SK-N-MC (cell line): ENCODE measurements around the gene NPPB.
"Not testable (repeated sequence)": the region's sequence is repeated elsewhere in the genome, so short reads cannot be mapped to it uniquely, and the experiment has no call there.

Source experiments
- DNase-seq: peaks from one replicate; pipeline ENCODE4 v3.0.0-alpha.2; 2011; ENCODE audit warnings: low read depth, low spot score
- H3K27ac ChIP-seq: fragments of 200-600 bp; sonication (generic); 2 replicates; pipeline ENCODE4 v1.5.1; 2016; ENCODE audit warnings: mixed run types
- H3K36me3 ChIP-seq: fragments of 200-600 bp; sonication (generic); 2 replicates; pipeline ENCODE4 v1.6.1; 2017; ENCODE audit warnings: antibody characterized with exemption, low read length, mixed read lengths; ENCODE audit not compliant: insufficient read depth
- H3K4me3 ChIP-seq: fragments of 200-600 bp; sonication (generic); 2 replicates; pipeline ENCODE4 v1.5.1; 2016
- H3K9ac ChIP-seq: fragments of 200-600 bp; sonication (generic); 2 replicates; pipeline ENCODE4 v1.8.0; 2017; ENCODE audit warnings: mixed run types, mixed read lengths; ENCODE audit not compliant: insufficient read length
- H3K9me3 ChIP-seq: fragments of 200-600 bp; sonication (generic); 2 replicates; pipeline ENCODE4 v1.6.1; 2017; ENCODE audit warnings: low read depth, mild to moderate bottlenecking, antibody characterized with exemption, low read length, moderate library complexity, mixed read lengths
- EZH2 ChIP-seq: fragments of 200-600 bp; sonication (generic); IDR thresholded peaks from one replicate; pipeline ENCODE4 v1.6.1; 2017; ENCODE audit warnings: antibody characterized with exemption
- FOXP2 ChIP-seq: optimal IDR thresholded peaks from 2 replicates; pipeline ENCODE3; 2011; ENCODE audit warnings: mild to moderate bottlenecking, moderate library complexity; ENCODE audit not compliant: insufficient read depth; ENCODE audit errors: extremely low read length, control extremely low read depth
- POLR2AphosphoS5 ChIP-seq: IDR thresholded peaks from 2 replicates; pipeline ENCODE4 v1.6.1; 2012; ENCODE audit warnings: mild to moderate bottlenecking, low read depth, low read length, borderline replicate concordance

Gene NPPB

GRCh38 chr1:11858613-11858967 lies at the start of gene NPPB:
Gene NPPB (minus strand): TSS chr1:11858945. CDS start chr1:11858833, 112 bp downstream.
- Histone ChIP-seq H3K4me3 (no peak within 1 kb of the TSS), H3K9ac (no peak within 1 kb of the TSS), H3K9me3 (no peaks in the 10 kb centered on the region), H3K36me3 (no peaks in the 10 kb centered on the region), H3K27ac (no peak within 1 kb of the TSS)
- DNase-seq: no peak
- TF ChIP-seq FOXP2: no peak

GRCh38 chr1:11908095-11908675 lies 49.4 kb upstream of the NPPB start:
- Histone ChIP-seq H3K36me3 (no peaks in the 10 kb centered on the region), H3K27ac (peak overlapping the region; percentile 99), H3K9me3 (no peaks in the 10 kb centered on the region), H3K9ac (peak overlapping the region; percentile 87), H3K4me3 (peak overlapping the region; percentile 79)
- no peak for TF ChIP-seq FOXP2
- peak; percentile 100 for TF ChIP-seq POLR2AphosphoS5
- peak; percentile 100 for DNase-seq

DNA sequence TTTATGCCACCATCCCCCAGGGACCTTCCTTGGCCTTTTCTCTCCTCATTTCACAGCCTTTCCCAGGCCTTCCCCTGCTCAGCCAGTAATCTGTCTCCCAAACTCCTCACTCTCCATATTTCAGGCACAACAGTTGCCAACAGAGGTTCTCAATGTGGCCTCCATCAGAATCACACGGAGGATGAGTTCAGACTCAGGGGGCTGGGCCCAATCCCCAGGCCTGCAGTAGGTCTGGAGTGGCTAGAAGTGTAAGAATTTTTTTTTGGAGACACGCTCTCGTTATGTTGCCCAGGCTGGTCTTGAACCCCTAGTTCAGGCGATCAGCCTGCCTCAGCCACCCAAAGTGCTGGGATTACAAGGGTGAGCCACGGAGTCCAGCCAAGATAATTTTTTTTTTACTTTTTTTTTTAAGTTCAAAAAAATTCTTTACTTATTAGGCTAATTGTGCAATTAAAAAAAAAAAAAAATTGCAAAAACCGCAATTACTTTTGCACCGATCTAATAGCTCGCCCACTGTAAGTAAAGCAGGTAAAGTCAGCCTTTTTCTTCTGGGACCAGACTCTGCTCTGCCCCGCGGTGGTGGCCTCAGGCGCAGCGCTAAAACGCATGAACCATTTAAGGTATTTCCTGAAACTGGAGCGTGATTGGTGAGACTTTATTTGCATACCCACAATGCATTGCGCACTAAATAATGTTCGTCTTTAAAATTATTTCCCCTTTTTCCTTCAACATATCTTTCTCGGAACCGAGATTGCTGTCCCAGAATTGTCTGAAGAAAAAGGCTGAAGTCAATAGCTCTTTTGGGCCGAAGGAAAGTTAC lies 48.7 kb upstream of the NPPB start:
- Histone ChIP-seq H3K4me3 (peak overlapping the region; percentile 58), H3K36me3 (no peaks in the 10 kb centered on the region), H3K27ac (peak overlapping the region; percentile 99), H3K9ac (peak overlapping the region; percentile 87), H3K9me3 (no peaks in the 10 kb centered on the region)
- peak; percentile 96 for DNase-seq
- no peak for TF ChIP-seq FOXP2

DNA sequence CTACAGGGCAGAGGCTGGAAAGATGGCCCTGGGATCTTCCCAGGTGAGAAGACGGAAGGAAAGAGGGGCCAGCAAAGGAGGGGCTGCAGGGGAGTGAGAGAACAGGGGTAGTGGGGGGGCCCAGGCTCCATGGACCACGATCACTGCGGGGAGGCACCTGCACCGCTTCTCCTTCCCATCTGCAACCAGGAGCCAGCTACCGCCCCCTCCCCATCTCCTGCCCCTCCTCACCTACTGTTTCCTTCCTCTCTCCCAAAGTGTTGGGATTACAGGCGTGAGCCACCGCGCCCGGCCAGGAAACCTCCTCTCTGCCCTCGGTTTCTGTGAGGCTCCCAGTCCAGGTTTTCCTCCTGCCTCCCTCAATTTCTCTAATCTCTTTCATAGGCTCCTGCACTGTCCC lies 48.1 kb upstream of the NPPB start:
- peak overlapping the region; percentile 38 for H3K9ac ChIP-seq
- DNase-seq: no peak
- no peaks in the 10 kb centered on the region for H3K36me3 ChIP-seq
- TF ChIP-seq EZH2: no peak
- TF ChIP-seq POLR2AphosphoS5: no peak
- no peak for TF ChIP-seq FOXP2
- no peaks in the 10 kb centered on the region for H3K9me3 ChIP-seq
- no peak overlapping the region for H3K4me3 ChIP-seq
- 0 out of 2 replicates have a peak overlapping the region, but pooled peaks have one; percentile 99 for H3K27ac ChIP-seq

DNA sequence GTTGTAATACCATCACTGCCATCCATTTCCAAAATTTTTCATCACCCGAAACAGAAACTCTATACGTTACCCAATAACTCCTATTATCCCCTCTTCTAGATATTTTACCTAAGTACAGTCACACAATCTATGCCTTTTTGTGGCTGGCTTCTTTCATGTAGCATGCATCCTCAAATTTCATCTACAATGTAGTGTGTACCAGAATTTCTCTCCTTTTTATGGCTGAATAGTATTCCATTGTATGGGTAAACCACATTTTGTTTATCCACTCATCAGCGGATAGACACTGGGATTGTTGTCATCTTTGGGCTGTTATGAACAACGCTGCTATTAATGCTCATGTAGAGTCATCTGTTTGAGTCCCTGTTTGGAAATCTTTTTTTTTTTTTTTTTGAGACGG lies 46.2 kb upstream of the NPPB start:
- Histone ChIP-seq H3K36me3 (no peaks in the 10 kb centered on the region), H3K9me3 (no peaks in the 10 kb centered on the region), H3K9ac (no peak overlapping the region), H3K4me3 (no peak overlapping the region), H3K27ac (no peak overlapping the region)
- DNase-seq: no peak
- TF ChIP-seq EZH2: no peak
- TF ChIP-seq FOXP2: no peak
- TF ChIP-seq POLR2AphosphoS5: no peak

DNA sequence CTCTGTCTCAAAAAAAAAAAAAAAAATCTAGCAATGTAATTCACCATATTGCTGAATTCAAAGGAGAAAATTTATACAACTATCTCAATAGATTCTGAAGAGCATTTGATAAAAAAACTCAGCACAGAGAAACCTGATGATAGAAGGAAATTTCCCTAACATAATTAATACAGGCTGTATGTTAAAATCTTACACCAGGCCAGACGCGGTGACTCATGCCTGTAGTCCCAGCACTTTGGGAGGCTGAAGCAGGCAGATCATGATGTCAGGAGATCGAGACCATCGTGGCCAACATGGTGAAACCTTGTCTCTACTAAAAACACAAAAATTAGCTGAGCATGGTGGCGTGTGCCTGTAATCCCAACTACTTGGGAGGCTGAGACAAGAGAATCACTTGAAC lies 45.4 kb upstream of the NPPB start:
- H3K9ac ChIP-seq, DNase-seq, H3K27ac ChIP-seq, H3K4me3 ChIP-seq, H3K36me3 ChIP-seq, H3K9me3 ChIP-seq: not testable (repeated sequence)

- Histone ChIP-seq H3K9me3 (no peaks in the 10 kb centered on the region), H3K9ac (no peak overlapping the region), H3K4me3 (no peak overlapping the region), H3K27ac (no peak overlapping the region), H3K36me3 (no peaks in the 10 kb centered on the region)
- DNase-seq: no peak
- no peak for TF ChIP-seq EZH2
- no peak for TF ChIP-seq POLR2AphosphoS5
- no peak for TF ChIP-seq FOXP2
Measured at GRCh38 chr1:11903210-11903609, 44.5 kb upstream of the NPPB start.

DNA sequence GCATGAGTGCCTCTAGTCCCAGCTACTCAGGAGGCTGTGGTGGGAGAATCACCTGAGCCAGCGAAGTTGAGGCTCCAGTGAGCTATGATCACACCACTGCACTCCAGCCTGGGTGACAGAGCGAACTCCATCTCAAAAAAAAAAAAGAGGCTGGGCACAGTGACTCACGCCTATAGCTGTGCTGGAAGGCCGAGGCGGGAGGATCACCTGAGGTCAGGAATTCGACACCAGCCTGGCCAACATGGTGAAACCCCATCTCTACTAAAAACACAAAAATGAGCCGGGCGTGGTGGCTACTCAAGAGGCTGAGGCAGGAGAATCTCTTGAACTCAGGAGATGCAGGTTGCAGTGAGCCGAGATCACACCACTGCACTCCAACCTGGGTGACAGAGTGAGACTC lies 42.7 kb upstream of the NPPB start:
- not testable (repeated sequence) for H3K9ac ChIP-seq, H3K27ac ChIP-seq, H3K9me3 ChIP-seq, H3K36me3 ChIP-seq, DNase-seq, H3K4me3 ChIP-seq

GRCh38 chr1:11898831-11899467 lies 40.2 kb upstream of the NPPB start:
- DNase-seq: no peak
- Histone ChIP-seq H3K9me3 (no peaks in the 10 kb centered on the region), H3K36me3 (no peaks in the 10 kb centered on the region), H3K4me3 (no peak overlapping the region), H3K27ac (no peak overlapping the region), H3K9ac (no peak overlapping the region)
- TF ChIP-seq POLR2AphosphoS5 (no peak), FOXP2 (no peak), EZH2 (no peak)
